D721Med (cell line): ENCODE measurements around the gene BORCS8.
"Not testable (repeated sequence)": the region's sequence is repeated elsewhere in the genome, so short reads cannot be mapped to it uniquely, and the experiment has no call there.

Experiments used
- DNase-seq: peaks from one replicate; pipeline ENCODE4 v3.0.0; 2011; ENCODE audit warnings: low spot score; ENCODE audit not compliant: insufficient read length
- FAIRE-seq: peaks from 2 replicates; lab custom pipeline; 2011; peaks lifted over from hg19 to GRCh38; lab: Jason Lieb, UNC
- TF ChIP-seq, protein P1 (sequence below): IDR thresholded peaks from 2 replicates; pipeline ENCODE4 v1.5.1; 2012; ENCODE audit warnings: mild to moderate bottlenecking, control low read depth; ENCODE audit not compliant: insufficient read depth; ENCODE audit errors: missing control alignments

BORCS8 gene

DNA sequence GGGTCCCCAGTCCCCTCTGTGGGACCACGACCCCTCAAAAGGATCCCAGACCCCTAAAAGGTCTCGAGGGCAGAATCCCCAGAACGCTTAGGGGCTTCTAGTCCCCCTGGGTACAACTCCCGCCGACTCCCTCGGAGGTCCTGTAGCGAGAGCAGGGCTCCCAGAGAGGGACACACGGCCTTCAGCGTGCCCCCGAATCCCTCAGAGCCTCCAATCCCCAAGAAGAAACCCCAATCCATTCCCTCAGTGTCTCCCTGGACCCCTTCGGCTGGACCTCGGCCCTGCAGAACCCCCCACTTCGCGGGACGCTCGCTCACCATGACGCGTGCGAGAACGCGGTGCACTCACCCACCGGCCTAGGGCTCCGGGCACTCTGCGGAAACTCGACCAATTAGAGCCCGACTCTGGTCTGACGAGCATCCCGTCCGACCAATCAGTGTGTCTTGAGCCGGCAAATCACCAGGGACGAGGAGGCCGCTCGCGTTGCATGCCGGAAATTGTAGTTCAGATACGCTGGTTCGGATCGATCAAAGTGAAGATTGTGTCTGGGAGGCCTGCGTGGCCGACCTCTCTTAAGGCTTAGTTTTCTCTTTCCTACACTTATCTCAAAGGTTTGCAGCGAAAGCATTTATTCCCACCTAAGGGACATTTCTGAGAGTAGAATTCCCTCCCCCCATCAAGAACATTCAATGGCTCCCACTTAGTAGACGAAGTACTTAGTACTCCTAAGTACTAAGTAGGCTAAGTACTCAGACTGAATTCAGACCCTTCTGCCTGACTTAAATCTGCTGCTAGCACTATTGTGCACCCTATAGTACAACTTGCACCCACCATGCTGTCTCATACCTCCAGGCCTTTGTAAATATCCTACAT lies 53.6 kb downstream of the BORCS8 start, which contains the start of gene TMEM161A:
TSS of gene TMEM161A (minus strand) at position 370 of the 873 bp plus-strand sequence. CDS start at position 320, 50 bp downstream.
- TF ChIP-seq, protein P1, sequence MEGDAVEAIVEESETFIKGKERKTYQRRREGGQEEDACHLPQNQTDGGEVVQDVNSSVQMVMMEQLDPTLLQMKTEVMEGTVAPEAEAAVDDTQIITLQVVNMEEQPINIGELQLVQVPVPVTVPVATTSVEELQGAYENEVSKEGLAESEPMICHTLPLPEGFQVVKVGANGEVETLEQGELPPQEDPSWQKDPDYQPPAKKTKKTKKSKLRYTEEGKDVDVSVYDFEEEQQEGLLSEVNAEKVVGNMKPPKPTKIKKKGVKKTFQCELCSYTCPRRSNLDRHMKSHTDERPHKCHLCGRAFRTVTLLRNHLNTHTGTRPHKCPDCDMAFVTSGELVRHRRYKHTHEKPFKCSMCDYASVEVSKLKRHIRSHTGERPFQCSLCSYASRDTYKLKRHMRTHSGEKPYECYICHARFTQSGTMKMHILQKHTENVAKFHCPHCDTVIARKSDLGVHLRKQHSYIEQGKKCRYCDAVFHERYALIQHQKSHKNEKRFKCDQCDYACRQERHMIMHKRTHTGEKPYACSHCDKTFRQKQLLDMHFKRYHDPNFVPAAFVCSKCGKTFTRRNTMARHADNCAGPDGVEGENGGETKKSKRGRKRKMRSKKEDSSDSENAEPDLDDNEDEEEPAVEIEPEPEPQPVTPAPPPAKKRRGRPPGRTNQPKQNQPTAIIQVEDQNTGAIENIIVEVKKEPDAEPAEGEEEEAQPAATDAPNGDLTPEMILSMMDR, result no peak

GRCh38 chr19:19137556-19138108 lies 54.3 kb downstream of the BORCS8 start:
- no peak for DNase-seq
- TF ChIP-seq, protein P1, result no peak
- FAIRE-seq, result no peak

More for the DNA sequence above, 53.6 kb downstream of the BORCS8 start, which contains the start of gene TMEM161A:
- FAIRE-seq (no peak), DNase-seq (peak; percentile 99)

DNA sequence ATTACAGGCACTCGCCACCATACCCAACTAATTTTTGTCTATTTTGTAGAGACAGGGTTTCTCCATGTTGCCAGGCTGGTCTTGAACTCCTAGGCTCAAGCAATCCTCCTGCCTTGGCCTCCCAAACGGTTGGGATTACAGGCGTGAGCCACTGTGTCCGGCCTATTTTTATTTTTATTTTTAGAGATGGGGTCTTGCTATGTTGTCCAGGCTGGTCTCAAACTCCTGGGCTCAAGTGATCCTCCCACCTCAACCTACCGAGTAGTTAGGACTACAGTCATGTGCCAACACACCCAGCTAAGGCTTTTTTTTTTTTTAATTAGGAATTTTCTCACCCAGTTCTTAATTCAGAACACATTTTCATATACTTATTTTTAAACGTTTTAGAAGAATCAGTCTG lies 56.2 kb downstream of the BORCS8 start:
- not testable (repeated sequence) for DNase-seq, FAIRE-seq

GRCh38 chr19:19134687-19135158 lies 57.2 kb downstream of the BORCS8 start:
- DNase-seq, result no peak
- no peak for FAIRE-seq
- TF ChIP-seq, protein P1, result no peak

GRCh38 chr19:19133985-19134384 lies 58.0 kb downstream of the BORCS8 start:
- TF ChIP-seq, protein P1, result no peak
- FAIRE-seq (no peak), DNase-seq (no peak)

DNA sequence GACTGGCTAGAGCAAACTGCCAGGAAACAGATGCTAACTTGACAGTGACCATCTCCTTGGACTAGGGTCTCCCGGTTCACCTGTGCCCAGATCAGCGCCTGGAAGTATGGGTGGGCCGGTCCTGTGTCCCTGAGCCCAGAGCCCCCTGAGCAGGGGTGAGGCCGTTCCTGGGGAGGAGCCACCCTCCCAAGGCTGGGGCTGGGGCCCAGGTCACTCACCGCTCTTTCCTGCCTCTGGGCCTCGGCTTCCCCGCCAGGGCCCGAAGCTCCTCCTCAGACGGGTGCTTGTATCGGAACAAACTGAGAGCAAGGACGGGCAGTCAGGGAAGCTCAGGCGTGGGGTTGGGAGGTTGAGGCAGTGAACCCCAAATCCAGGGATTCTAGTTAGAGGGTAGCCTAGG lies 59.0 kb downstream of the BORCS8 start:
- DNase-seq (no peak), FAIRE-seq (no peak)
- TF ChIP-seq, protein P1, result no peak

DNA sequence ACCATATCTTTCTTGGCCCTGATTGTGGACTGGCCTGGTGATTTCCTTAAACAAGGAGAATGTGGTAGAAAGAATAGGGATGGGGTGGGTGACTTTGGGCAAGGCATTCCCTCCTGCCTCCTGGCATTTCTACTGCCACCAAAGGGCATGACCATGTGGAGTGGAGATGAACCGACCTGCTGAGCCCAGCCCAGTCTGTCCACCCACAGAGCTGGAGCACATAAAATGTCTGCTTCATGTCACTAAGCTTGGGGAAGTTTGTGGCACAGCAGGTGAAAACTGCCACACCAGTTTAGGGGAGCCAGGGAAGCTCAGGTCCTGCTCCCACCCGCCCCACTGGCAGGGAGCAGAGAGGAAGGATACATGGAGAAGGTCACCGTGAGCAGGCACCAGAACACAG lies 60.0 kb downstream of the BORCS8 start:
- FAIRE-seq, result no peak
- TF ChIP-seq, protein P1, result no peak
- no peak for DNase-seq
